Ascending aorta (tissue), 2 donors: ENCODE data around the gene SEMA3F. TPM values are rescaled to one million over a fixed set of nuclear protein-coding genes. Genes with fewer than 3 reads are reported as not detected.

ENCODE experiments used
- DNase-seq, 2 donors: peaks; one replicate each; pipeline ENCODE4 v3.0.0-alpha.2; 2019; ENCODE audit warnings: low spot score in 2 of 2
- H3K27ac ChIP-seq, 2 donors: fragments of 200-600 bp; sonication (generic); one replicate each; pipeline ENCODE4 v1.5.1; 2016 to 2017; ENCODE audit warnings: mild to moderate bottlenecking in 1 of 2
- H3K27me3 ChIP-seq: fragments of 200-600 bp; sonication (generic); one replicate; pipeline ENCODE4 v1.5.1; 2017
- H3K36me3 ChIP-seq, 2 donors: fragments of 200-600 bp; sonication (generic); one replicate each; pipeline ENCODE4 v1.5.1; 2016
- H3K4me1 ChIP-seq, 2 donors: fragments of 200-600 bp; sonication (generic); one replicate each; pipeline ENCODE4 v1.5.1; 2016 to 2017; ENCODE audit warnings: mild to moderate bottlenecking in 1 of 2
- H3K4me3 ChIP-seq, 2 donors: fragments of 200-600 bp; sonication (generic); one replicate each; pipeline ENCODE4 v1.5.1; 2016 to 2017; ENCODE audit warnings: mild to moderate bottlenecking in 1 of 2
- H3K9me3 ChIP-seq, 2 donors: fragments of 200-600 bp; sonication (generic); one replicate each; pipeline ENCODE4 v1.5.1; 2016
- CTCF ChIP-seq, 3 experiments: fragments of 200-600 bp in 2 of 3; fragments of 450-650 bp in 1 of 3; sonication (generic) in 2 of 3; IDR thresholded peaks; one replicate each; pipeline ENCODE4 v1.5.1; 2016 to 2019; ENCODE audit warnings: antibody characterized with exemption in 3 of 3, mild to moderate bottlenecking in 1 of 3, moderate library complexity in 1 of 3
- intact Hi-C: fragments of 100-400 bp; cut with DNase I; formaldehyde crosslinking; loops from one replicate; pipeline ENCODE4 v1.15.1; 2023
- total RNA-seq: library from RNA; depleted of rRNA; stranded (reverse); fragments of >200 nt; gene quantifications from one replicate; pipeline ENCODE4 v1.1.0, GENCODE V29; 2016

SEMA3F gene
- total RNA-seq, 1 donor from 2014 or later: 75.0 TPM

DNA sequence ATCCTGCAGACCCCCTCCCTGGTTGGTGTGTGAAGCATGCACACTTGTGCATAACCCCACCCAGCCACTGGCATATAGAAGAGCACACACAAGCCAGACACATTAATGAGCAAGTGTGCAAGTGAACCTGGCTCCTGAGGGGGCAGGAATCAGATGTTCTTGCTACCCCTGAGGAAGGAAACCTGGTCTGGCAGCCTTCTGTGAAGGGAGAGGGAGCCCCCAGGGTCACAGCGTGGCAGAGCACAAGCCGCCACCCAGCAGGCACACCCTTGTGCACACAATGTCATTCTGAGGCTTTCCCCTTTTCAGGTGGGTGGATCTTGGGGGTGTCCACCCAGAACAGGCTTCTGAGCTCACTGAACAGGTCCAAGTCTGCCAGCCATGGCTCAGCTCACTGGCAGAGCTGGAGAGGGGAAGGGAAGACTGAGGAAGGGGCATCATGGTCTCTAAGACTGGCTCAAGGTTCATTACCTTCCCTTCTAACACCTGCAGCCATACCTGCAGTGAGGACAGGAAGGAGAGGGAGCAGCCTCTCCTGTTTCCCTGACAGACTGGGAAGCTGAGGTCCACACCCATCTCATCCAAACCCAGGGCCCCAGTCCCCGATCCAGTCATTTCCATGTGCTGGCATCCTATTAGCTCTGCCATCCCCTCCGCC, 31.6 kb upstream of the SEMA3F start:
- no peak overlapping the region for H3K4me3 ChIP-seq
- peak overlapping the region in 1 of 2 donors; percentile 34 for H3K27ac ChIP-seq
- peaks cover 22 to 23% of the 10 kb centered on the region in 2 donors for H3K36me3 ChIP-seq
- intact Hi-C loops: loop anchor here (5.0 kb wide), 1 partner anchor 149 kb away; no protein-coding TSS in a partner anchor
- no peaks in the 10 kb centered on the region for H3K27me3 ChIP-seq
- no peak for DNase-seq
- TF ChIP-seq CTCF (IDR thresholded peaks at IDR 0.05): no peak
- H3K9me3 ChIP-seq: no peaks in the 10 kb centered on the region
- H3K4me1 ChIP-seq: peaks cover 5 to 42% of the 10 kb centered on the region in 2 donors

DNA sequence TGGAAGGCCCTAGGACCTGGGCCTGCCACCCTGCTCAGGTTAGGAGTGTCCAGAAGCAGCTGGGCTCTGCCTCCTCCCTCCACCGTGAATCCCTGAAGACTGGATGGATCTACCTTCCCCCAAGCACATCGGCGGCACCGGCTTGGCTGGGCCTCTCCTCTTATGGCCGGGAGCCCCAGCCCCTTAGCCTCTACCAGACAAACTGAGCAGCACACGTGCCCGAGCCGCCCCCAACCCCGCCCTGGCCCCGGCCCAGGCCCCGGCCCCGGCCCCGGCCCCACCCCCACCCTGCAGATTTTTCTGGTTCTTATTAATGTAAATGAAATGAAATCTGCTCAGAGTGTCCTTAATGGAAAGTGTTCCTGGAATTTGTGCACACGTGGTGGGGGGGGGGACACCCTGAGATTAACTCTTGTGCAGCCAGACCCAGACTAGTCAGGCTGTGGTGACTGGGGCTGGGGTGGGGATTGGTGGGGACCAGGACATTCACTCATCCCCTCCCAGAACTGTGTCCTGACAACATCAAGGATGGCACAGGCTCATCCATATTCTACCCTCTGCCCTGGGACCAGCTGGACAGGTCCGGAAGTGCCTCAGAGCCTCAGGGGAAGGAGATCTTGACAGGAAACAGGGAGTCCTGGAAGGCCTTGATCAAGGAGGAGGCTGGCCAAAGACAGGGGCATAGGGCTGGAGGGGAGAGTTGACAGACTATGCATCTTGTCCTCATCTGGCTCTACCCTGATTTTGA, 30.9 kb upstream of the SEMA3F start:
- H3K27me3 ChIP-seq: no peaks in the 10 kb centered on the region
- peaks cover 5 to 42% of the 10 kb centered on the region in 2 donors for H3K4me1 ChIP-seq
- peak overlapping the region in 1 of 2 donors; percentile 34 for H3K27ac ChIP-seq
- no peak for TF ChIP-seq CTCF (IDR thresholded peaks at IDR 0.05)
- intact Hi-C loops: loop anchor here (5.0 kb wide), 1 partner anchor 148 kb away; no protein-coding TSS in a partner anchor
- H3K9me3 ChIP-seq: no peaks in the 10 kb centered on the region
- H3K4me3 ChIP-seq: no peak overlapping the region
- H3K36me3 ChIP-seq: peaks cover 15 to 16% of the 10 kb centered on the region in 2 donors
- DNase-seq: no peak

DNA sequence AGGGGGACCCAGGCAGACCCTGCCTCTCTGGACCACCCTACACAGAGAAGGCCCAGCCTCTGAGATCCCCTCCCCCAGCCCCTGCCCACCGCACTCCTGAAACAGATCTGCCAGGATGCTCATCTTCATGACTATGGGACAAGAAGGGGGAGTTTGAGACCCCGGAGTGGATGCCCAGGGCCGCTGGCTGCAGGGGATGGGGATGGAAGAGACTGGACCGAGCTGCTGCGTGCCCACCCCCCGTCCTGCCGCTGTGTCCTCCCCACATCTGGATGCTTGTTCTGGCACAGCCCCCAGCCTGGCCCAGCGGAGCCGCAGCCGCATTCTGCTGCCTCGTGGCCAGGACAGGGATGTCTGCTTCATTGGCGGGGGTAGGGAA, 30.3 kb upstream of the SEMA3F start:
- intact Hi-C loops: loop anchor here (5.0 kb wide), 1 partner anchor 148 kb away; no protein-coding TSS in a partner anchor
- Histone ChIP-seq H3K36me3 (peaks cover 10 to 11% of the 10 kb centered on the region in 2 donors), H3K9me3 (no peaks in the 10 kb centered on the region), H3K4me1 (peaks cover 5 to 42% of the 10 kb centered on the region in 2 donors), H3K27me3 (no peaks in the 10 kb centered on the region), H3K4me3 (no peak overlapping the region), H3K27ac (peak overlapping the region in 1 of 2 donors; percentile 34)
- DNase-seq: no peak
- TF ChIP-seq CTCF (IDR thresholded peaks at IDR 0.05): no peak

- Histone ChIP-seq H3K27me3 (no peaks in the 10 kb centered on the region), H3K27ac (no peak overlapping the region), H3K36me3 (peaks cover under 1 to 2% of the 10 kb centered on the region in 2 donors), H3K4me1 (peaks cover 5 to 42% of the 10 kb centered on the region in 2 donors), H3K9me3 (no peaks in the 10 kb centered on the region), H3K4me3 (no peak overlapping the region)
- intact Hi-C loops: no loop called here
- no peak for DNase-seq
- no peak for TF ChIP-seq CTCF (IDR thresholded peaks at IDR 0.05)
These were observed 29.4 kb upstream of the SEMA3F start for GRCh38 chr3:50125541-50126286.

DNA sequence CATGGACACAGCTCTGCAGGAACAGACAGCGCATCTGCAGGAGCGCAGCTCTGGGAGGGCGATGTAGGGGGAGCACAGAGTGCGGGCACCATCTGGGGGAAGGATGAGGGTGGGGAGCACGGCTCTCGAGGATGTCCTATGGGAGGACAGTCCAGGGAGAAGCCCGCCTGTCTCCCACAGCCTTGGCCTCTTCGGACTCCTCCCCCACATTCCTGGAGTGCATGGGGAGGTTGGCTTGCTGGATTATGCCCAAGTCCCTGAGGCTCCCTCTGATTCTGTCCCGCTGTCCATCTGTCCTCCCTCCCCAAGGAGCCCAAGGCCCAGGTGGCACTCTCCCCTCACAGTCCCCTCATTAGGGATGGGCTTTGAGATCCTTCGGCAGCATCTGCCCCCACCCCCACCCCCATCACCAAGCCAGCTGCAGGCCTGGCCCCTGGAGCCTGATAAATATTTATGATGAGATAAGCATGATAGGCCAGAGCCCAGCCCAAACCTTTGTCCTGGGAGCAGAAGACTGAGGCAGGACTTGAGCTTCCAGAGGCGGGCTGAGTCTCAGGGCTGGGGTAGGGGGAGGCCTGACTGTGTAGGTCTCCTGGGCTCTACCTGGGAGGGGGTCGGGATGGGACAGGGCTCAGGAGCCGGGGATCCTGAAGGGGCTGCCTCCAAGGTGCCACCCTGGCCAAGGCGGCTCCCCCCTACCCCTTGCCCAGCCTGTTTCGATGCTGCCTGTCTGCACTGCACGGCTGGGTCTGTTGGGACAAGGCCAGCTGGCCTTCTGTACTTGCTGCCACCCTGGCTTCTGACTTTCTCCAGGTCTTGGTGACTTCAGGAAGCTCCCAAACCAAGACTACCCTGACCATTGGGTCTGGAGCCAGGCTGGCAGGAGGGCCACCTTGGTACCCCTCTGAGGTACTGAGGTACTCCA, 28.6 kb upstream of the SEMA3F start:
- no peaks in the 10 kb centered on the region for H3K9me3 ChIP-seq
- H3K4me1 ChIP-seq: peaks cover 5 to 42% of the 10 kb centered on the region in 2 donors
- intact Hi-C loops: no loop called here
- DNase-seq: no peak
- H3K27ac ChIP-seq: no peak overlapping the region
- H3K4me3 ChIP-seq: no peak overlapping the region
- H3K36me3 ChIP-seq: no peaks in the 10 kb centered on the region
- no peak for TF ChIP-seq CTCF (IDR thresholded peaks at IDR 0.05)
- H3K27me3 ChIP-seq: no peaks in the 10 kb centered on the region
